B cell (primary cell): ENCODE results near the gene TBC1D2B. TPM values are rescaled to one million over a fixed set of nuclear protein-coding genes. Genes with fewer than 3 reads are reported as not detected.

Experiments used
- ATAC-seq: fragments of 200-7000 bp; cut with Tn5 transposase; one replicate; pipeline ENCODE4 v1.10.0; 2021; ENCODE audit warnings: low read depth, mild to moderate bottlenecking, moderate number of reproducible peaks, moderate library complexity
- CTCF ChIA-PET: fragments of 350-600 bp; sonication (Branson Sonifier 250); formaldehyde crosslinking; loops from one replicate; lab custom pipeline; 2021; ENCODE audit warnings: antibody characterized with exemption, inconsistent platforms; lab: Charles Lee
- POLR2A ChIA-PET: fragments of 350-600 bp; sonication (Branson Sonifier 250); formaldehyde crosslinking; loops from one replicate; lab custom pipeline; 2021; ENCODE audit warnings: antibody characterized with exemption; lab: Charles Lee
- DNase-seq: peaks from one replicate; pipeline ENCODE4 v3.0.0; 2013
- H2AFZ ChIP-seq: 2 replicates; pipeline ENCODE4 v1.6.1; 2012; ENCODE audit warnings: mild to moderate bottlenecking, low read depth, low read length; ENCODE audit not compliant: insufficient read depth, poor library complexity, severe bottlenecking
- H3K27ac ChIP-seq, 2 donors: 1 replicate in 1 of 2; 2 replicates in 1 of 2; pipeline ENCODE4 v1.5.1; 2012 to 2013; ENCODE audit warnings: low read length in 2 of 2, mild to moderate bottlenecking in 2 of 2, moderate library complexity in 1 of 2
- H3K27me3 ChIP-seq, 4 experiments: fragments of 200-600 bp in 1 of 4; sonication (generic) in 1 of 4; replicated peaks in 1 of 4; 1 replicate in 2 of 4; 2 replicates in 2 of 4; pipeline versions ENCODE4 v1.6.1 to v1.7.0; 2013 to 2016; ENCODE audit warnings: low read length in 3 of 4, mild to moderate bottlenecking in 2 of 4, mixed read lengths in 1 of 4, moderate library complexity in 1 of 4; ENCODE audit not compliant: insufficient read depth in 4 of 4, control insufficient read depth in 3 of 4; ENCODE audit errors: control extremely low read depth in 1 of 4
- H3K36me3 ChIP-seq, 2 experiments: replicated peaks in 1 of 2; 1 replicate in 1 of 2; 2 replicates in 1 of 2; pipeline versions ENCODE4 v1.6.1 to v1.7.1; 2013; ENCODE audit warnings: low read length in 1 of 2; ENCODE audit not compliant: insufficient read depth in 2 of 2, control insufficient read depth in 1 of 2; ENCODE audit errors: control extremely low read depth in 1 of 2, extremely low read depth in 1 of 2
- H3K4me1 ChIP-seq, 2 donors: fragments of 200-600 bp in 1 of 2; sonication (generic) in 1 of 2; 1 replicate in 1 of 2; 2 replicates in 1 of 2; pipeline versions ENCODE4 v1.5.1 to v1.6.1; 2013 to 2017; ENCODE audit warnings: low read length in 2 of 2; ENCODE audit not compliant: control insufficient read depth in 2 of 2, insufficient read depth in 2 of 2
- H3K4me2 ChIP-seq: replicated peaks from 2 replicates; pipeline ENCODE3; 2012; ENCODE audit warnings: mild to moderate bottlenecking, low read depth, low read length; ENCODE audit not compliant: poor library complexity, severe bottlenecking
- H3K4me3 ChIP-seq, 5 experiments: fragments of 200-600 bp in 1 of 5; sonication (generic) in 1 of 5; 1 replicate in 3 of 5; 2 replicates in 2 of 5; pipeline versions ENCODE4 v1.5.1 to v1.7.0; 2011 to 2016; ENCODE audit warnings: low read length in 4 of 5, mild to moderate bottlenecking in 4 of 5, low read depth in 2 of 5, control low read depth in 1 of 5, moderate library complexity in 1 of 5; ENCODE audit not compliant: insufficient read depth in 1 of 5; ENCODE audit errors: control extremely low read depth in 1 of 5, extremely low read depth in 1 of 5
- H3K79me2 ChIP-seq: fragments of 200-600 bp; sonication (generic); one replicate; pipeline ENCODE4 v1.6.0; 2016; ENCODE audit warnings: low read length; ENCODE audit not compliant: control insufficient read depth, insufficient read depth
- H3K9ac ChIP-seq: fragments of 200-600 bp; sonication (generic); 2 replicates; pipeline ENCODE4 v1.6.1; 2017; ENCODE audit warnings: mild to moderate bottlenecking, low read length, moderate library complexity
- H3K9me3 ChIP-seq, 3 donors: one replicate each; pipeline versions ENCODE4 v1.6.1 to v1.7.1; 2013; ENCODE audit warnings: low read length in 2 of 3; ENCODE audit not compliant: control insufficient read depth in 2 of 3, insufficient read depth in 1 of 3; ENCODE audit errors: control extremely low read depth in 1 of 3
- H4K20me1 ChIP-seq: 2 replicates; pipeline ENCODE4 v1.6.0; 2012; ENCODE audit warnings: mild to moderate bottlenecking, low read length; ENCODE audit not compliant: insufficient read depth, control insufficient read depth, poor library complexity, severe bottlenecking
- H3K27ac Mint-ChIP-seq: one replicate; pipeline ENCODE4 v1.8.0; 2021; ENCODE audit warnings: mixed read lengths
- H3K27me3 Mint-ChIP-seq: one replicate; pipeline ENCODE4 v1.8.0; 2021; ENCODE audit warnings: mixed read lengths
- H3K4me1 Mint-ChIP-seq: one replicate; pipeline ENCODE4 v1.8.0; 2021; ENCODE audit warnings: mixed read lengths
- H3K4me3 Mint-ChIP-seq: one replicate; pipeline ENCODE4 v1.8.0; 2021; ENCODE audit warnings: mixed read lengths
- H3K9me3 Mint-ChIP-seq: one replicate; pipeline ENCODE4 v1.8.0; 2022; ENCODE audit warnings: mixed read lengths; ENCODE audit not compliant: insufficient read depth
- EZH2 ChIP-seq: IDR thresholded peaks from 2 replicates; pipeline ENCODE4 v1.6.1; 2012; ENCODE audit warnings: borderline replicate concordance, low read depth, mild to moderate bottlenecking, moderate library complexity, low read length; ENCODE audit not compliant: insufficient read depth, poor library complexity, severe bottlenecking
- WGBS: methylation state at CpG from one replicate; pipeline ENCODE4 v1.1.5; 2013; ENCODE audit warnings: missing lambda C conversion rate; ENCODE audit not compliant: insufficient coverage; 5-methylcytosine and 5-hydroxymethylcytosine counted together
- intact Hi-C: fragments of 100-400 bp; cut with micrococcal nuclease; formaldehyde crosslinking; loops from one replicate; pipeline ENCODE4 v1.10.0; 2022
- polyA plus RNA-seq: library from polyadenylated mRNA; depleted of rRNA; stranded (reverse); fragments of >200 nt; gene quantifications from 2 replicates; pipeline ENCODE4 v1.2.3, GENCODE V29; 2012
- total RNA-seq, 2 donors: library from RNA; stranded (reverse); fragments of 120-200 nt in 1 of 2; gene quantifications; 1 replicate in 1 of 2; 2 replicates in 1 of 2; pipeline versions ENCODE4 v1.2.3 to v1.2.4, GENCODE V29; 2013 to 2022
- TF ChIP-seq, protein P1 (sequence below): fragments of 200-600 bp; IDR thresholded peaks from one replicate; pipeline ENCODE4 v1.8.0; 2022; ENCODE audit warnings: antibody characterized with exemption, mild to moderate bottlenecking

The TBC1D2B gene
- total and polyA plus RNA-seq, 2 donors (not counting 1 experiment from before 2014, with no cell fraction given): 8.5 to 26.1 TPM

DNA sequence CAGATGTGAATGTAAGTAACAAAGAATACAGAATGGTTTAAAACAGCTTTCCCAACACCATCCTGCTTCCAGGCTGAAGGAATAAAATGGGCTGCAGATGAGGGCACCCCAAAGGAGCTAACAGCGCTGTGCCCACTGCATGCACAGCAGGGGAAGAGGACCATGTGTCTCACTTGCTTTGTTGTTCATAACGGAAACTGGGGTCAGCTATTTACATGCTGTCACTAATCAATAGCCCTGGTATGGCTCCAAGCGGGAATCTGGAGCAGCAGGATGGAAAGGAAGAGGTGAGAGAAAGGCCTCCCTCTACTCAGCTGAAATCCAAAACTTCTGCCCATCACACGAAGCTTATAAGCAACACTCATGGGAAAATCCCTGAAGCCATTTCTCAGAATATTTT lies 67.4 kb downstream of the TBC1D2B start:
- no CpG with 5 or more reads among the region's 4 CpGs for WGBS
- intact Hi-C loops: no loop called here
- TF ChIP-seq, protein P1, sequence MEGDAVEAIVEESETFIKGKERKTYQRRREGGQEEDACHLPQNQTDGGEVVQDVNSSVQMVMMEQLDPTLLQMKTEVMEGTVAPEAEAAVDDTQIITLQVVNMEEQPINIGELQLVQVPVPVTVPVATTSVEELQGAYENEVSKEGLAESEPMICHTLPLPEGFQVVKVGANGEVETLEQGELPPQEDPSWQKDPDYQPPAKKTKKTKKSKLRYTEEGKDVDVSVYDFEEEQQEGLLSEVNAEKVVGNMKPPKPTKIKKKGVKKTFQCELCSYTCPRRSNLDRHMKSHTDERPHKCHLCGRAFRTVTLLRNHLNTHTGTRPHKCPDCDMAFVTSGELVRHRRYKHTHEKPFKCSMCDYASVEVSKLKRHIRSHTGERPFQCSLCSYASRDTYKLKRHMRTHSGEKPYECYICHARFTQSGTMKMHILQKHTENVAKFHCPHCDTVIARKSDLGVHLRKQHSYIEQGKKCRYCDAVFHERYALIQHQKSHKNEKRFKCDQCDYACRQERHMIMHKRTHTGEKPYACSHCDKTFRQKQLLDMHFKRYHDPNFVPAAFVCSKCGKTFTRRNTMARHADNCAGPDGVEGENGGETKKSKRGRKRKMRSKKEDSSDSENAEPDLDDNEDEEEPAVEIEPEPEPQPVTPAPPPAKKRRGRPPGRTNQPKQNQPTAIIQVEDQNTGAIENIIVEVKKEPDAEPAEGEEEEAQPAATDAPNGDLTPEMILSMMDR: no peak
- TF ChIP-seq EZH2: no peak
- H3K4me1 ChIP-seq: no peaks in the 10 kb centered on the region
- H3K9me3 ChIP-seq: no peaks in the 10 kb centered on the region
- no peaks in the 10 kb centered on the region for H3K79me2 ChIP-seq
- ChIA-PET CTCF (interaction anchor here (0.7 to 6.1 kb wide), 4 partner anchors 10 to 103 kb away, joined by 3 to 28 read pairs (median 6); no protein-coding TSS in a partner anchor), POLR2A (no interaction called here)
- H3K27me3 ChIP-seq: no peaks in the 10 kb centered on the region
- no peaks in the 10 kb centered on the region for H4K20me1 ChIP-seq
- no peaks in the 10 kb centered on the region for H3K4me1 Mint-ChIP-seq
- H3K27ac ChIP-seq: no peak overlapping the region
- peaks cover 6 to 33% of the 10 kb centered on the region in 2 experiments for H3K36me3 ChIP-seq
- no peak overlapping the region for H3K4me2 ChIP-seq
- H3K27me3 Mint-ChIP-seq: no peaks in the 10 kb centered on the region
- ATAC-seq: no peak
- no peak overlapping the region for H2AFZ ChIP-seq
- no peak overlapping the region for H3K9ac ChIP-seq
- no peak overlapping the region for H3K4me3 Mint-ChIP-seq
- H3K4me3 ChIP-seq: no peak overlapping the region
- H3K9me3 Mint-ChIP-seq: no peaks in the 10 kb centered on the region
- DNase-seq: no peak
- no peak overlapping the region for H3K27ac Mint-ChIP-seq

DNA sequence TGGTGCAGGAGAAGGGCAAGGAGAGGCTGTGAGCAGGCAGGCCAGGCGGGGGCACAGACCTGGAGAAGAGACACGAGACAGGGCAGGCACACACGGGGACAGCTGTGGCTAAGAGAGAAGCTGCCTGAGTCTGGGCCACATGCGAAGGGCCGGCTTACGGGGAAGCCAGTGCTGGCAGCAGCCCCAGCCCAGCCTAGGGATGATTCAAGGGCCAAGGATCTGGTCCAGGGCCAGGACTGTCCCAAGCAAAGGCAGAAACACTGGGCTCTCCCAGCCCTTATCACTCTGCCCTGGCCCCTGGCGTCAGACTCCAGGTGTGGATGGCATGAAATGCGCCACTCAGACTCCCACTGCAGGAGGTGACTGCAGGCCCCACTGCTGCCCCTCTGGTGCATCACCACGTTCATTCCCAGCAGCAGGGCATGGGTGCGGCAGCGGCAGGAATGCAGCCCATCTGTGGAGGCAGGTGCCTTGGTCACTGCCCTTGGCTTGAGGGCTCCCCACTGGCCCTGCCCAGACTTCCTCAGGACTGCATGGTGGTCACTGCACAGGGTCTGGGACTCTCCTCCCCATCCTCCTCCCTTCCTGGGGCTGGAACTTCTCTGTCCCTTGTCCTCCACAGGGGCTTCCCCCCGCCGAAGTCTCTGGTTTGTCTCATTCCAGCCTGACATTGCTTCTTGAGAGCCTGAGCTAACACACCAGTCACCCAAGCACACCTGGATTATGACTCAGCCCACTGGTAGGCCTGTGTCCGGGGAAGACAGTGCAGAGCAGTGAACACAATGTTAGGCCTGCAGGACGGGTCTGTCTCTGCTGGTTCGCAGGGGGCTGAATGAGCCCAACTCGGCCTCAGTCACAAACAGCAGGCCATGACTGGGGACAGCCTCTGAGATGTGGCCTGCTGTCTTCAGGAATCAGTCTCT lies 69.3 kb downstream of the TBC1D2B start:
- H3K27ac ChIP-seq: no peak overlapping the region
- no peak overlapping the region for H3K4me3 ChIP-seq
- Mint-ChIP-seq H3K27me3 (no peaks in the 10 kb centered on the region), H3K9me3 (no peaks in the 10 kb centered on the region), H3K27ac (no peak overlapping the region), H3K4me3 (no peak overlapping the region), H3K4me1 (peaks cover 3% of the 10 kb centered on the region)
- DNase-seq (no peak), ATAC-seq (no peak)
- WGBS: 97% methylated on average over 17 of the region's 17 CpGs
- CTCF ChIA-PET: interaction anchor here (6.1 kb wide), 1 partner anchor 100 kb away, joined by 28 read pairs; no protein-coding TSS in a partner anchor
- H4K20me1 ChIP-seq: no peaks in the 10 kb centered on the region
- H3K9me3 ChIP-seq: no peaks in the 10 kb centered on the region
- POLR2A ChIA-PET: no interaction called here
- TF ChIP-seq, protein P1: no peak
- no peak for TF ChIP-seq EZH2
- H3K36me3 ChIP-seq: peaks cover 11 to 30% of the 10 kb centered on the region in 2 experiments
- no peak overlapping the region for H3K9ac ChIP-seq
- intact Hi-C loops: no loop called here
- no peaks in the 10 kb centered on the region for H3K79me2 ChIP-seq
- no peaks in the 10 kb centered on the region for H3K27me3 ChIP-seq
- no peak overlapping the region for H3K4me2 ChIP-seq
- H2AFZ ChIP-seq: no peak overlapping the region
- no peaks in the 10 kb centered on the region for H3K4me1 ChIP-seq
